Measurements from ENCODE around the gene ERICH3. TPM values are rescaled to one million over a fixed set of nuclear protein-coding genes. Genes with fewer than 3 reads are reported as not detected.

Gene ERICH3, protein sequence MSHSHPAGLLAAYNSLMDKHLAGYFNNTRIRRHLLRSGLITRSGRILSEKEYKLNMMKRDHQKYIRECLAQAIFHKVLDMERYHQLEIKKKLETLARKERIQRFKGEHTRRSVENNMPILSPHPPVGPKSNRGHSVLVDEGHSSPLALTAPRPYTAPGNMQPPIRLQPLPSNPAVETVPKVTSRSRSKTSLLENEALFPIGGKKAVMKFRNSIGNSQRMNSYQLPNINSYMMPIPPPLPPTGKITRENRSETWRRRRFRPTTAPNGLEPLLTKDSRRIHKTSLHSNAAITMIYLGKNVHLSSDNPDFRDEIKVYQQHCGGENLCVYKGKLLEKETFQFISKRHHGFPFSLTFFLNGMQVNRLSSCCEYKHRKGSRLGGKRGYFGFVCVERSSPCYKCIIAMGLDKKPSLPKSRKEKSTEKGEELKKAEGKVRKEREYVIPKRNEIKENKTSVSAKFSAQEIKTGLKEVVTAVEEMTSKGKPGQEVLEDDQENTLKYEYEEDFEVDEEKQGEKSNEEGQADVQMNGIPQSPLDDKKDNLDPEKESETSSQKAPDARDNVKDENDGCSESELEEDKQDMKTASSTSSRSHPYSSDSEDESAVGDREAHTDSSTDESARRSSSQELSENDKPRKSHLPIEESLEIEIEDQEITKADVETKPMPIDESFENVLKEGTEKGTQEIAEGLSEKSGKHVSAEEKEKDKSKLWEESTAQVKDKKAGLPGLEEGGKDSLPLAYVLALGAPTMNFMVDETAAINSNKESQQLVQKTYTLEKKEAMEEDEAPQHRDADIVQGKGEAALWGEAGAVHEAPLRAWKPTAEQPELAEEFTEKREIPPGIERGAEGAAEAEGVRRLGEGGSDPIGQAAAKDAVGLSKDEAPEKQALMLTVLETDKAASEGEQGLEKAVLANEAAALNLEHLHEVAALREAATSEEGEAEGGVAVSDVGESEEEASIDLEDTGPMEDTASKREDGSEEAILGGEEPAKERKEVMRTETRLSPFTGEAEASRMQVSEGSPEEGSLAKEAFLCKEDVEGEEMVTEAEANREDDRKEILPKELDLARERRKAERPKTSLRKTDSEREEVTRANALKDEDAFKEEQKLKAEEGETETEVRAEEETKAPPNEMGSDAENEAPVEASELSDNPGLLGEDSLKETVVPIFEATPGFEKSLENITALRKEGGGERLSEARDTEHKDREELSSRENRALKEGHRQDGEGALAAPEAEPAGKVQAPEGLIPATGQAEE (N-terminal part only)
- under 1 TPM in 1 of 9 donors, not detected in 8; 0.21 TPM for total RNA-seq
- under 1 TPM; 0.03 to 0.08 TPM for polyA plus RNA-seq
- long read RNA-seq, donor 1, result 0 reads
- long read RNA-seq, donor 2, result 0 reads
- long read RNA-seq, donor 3, result 0 reads

DNA sequence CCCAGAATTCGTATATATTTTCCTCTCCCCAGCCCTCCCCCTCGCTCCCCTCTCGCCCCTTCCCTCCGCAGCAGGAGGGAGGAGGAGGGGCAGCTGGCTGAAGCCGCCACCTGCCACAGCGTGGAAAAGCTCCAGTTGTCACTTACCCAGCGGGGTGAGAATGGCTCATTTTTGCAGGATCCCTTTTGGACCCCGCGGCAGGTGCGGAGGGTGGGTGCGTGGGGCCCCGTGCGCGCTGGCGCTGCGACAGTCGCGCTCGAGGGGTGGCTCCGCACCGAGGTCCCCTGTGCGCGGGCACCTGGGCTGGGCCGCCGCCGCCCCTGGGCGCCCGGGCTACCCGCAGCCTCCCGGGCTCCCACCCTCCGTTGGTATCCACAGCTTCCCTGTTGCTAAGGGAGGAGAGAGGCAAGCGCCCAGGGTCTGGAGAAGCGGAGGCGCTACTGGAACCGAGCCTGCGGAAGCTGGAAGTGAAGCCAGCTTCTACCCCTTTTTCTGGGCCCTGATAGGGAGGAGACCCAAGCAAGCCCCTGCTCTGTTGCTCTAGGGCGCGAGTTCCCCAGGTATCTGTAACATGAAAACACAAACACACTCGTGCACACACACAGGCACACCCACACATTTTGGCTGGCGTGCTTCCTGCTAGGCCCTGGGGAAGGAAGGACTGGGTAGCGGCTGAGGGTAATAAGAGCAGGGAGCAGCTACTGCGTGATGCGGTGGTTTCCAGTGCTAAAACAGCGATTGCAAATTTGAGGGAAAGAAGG, at the start of gene ERICH3:
ERICH3 (minus strand) TSS at position 442 of the 761 bp plus-strand sequence; CDS start at position 169, 273 bp downstream.
- ATAC-seq (peak in 2 of 4 donors; percentile 16 to 18), DNase-seq (peak in 1 of 5 donors; percentile 43)
- 3 to 18% (median 8%) methylated on average over 20 to 44 of the region's 44 CpGs for WGBS, 4 donors
- H3K9me3 ChIP-seq, result peaks cover 0 to 12% (median 0%) of the 10 kb centered on the region in 12 donors
- H3K4me3 ChIP-seq, result peak within 1 kb of the TSS in 10 of 12 donors; percentile 17 to 43 (median 37)
- peaks cover 0 to 25% (median 15%) of the 10 kb centered on the region in 9 donors for H3K27me3 ChIP-seq
- no peak within 1 kb of the TSS for H3K27ac ChIP-seq
- TF ChIP-seq, protein P1, sequence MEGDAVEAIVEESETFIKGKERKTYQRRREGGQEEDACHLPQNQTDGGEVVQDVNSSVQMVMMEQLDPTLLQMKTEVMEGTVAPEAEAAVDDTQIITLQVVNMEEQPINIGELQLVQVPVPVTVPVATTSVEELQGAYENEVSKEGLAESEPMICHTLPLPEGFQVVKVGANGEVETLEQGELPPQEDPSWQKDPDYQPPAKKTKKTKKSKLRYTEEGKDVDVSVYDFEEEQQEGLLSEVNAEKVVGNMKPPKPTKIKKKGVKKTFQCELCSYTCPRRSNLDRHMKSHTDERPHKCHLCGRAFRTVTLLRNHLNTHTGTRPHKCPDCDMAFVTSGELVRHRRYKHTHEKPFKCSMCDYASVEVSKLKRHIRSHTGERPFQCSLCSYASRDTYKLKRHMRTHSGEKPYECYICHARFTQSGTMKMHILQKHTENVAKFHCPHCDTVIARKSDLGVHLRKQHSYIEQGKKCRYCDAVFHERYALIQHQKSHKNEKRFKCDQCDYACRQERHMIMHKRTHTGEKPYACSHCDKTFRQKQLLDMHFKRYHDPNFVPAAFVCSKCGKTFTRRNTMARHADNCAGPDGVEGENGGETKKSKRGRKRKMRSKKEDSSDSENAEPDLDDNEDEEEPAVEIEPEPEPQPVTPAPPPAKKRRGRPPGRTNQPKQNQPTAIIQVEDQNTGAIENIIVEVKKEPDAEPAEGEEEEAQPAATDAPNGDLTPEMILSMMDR (IDR thresholded peaks at IDR 0.05), result no peak
- no peak for TF ChIP-seq POLR2A (IDR thresholded peaks at IDR 0.05)
- H3K36me3 ChIP-seq, result no peaks in the 10 kb centered on the region
- peaks cover 0 to 10% (median 0%) of the 10 kb centered on the region in 12 donors for H3K4me1 ChIP-seq
- intact Hi-C loops (cut with DNase I), result no loop called here

GRCh38 chr1:74717626-74718025, 44.0 kb upstream of the ERICH3 start:
- no peak for DNase-seq
- TF ChIP-seq, protein P1 (IDR thresholded peaks at IDR 0.05), result no peak
- TF ChIP-seq POLR2A (IDR thresholded peaks at IDR 0.05), result no peak
- intact Hi-C loops (cut with DNase I), result no loop called here

DNA sequence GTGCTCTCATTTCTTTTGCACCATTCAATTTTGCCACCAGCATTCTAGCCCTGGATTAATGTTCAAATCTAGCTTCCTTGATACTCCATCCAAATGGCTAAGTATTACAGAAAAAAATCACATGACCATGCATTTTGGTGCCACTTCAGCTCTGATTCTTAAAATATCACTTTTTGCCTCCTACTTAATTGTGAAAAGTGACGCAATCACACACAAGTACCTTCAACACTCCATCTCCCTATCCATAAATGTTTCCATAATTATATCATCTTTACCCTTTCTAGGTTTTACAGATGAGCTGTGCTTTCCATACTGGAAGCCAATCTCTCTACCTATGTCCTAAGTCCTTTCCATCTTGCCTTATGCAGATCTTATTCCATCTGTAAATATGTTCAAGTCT, 43.2 kb upstream of the ERICH3 start:
- WGBS, 4 donors, result 95 to 100% (median 99%) methylated on average over 1 of the region's 1 CpG
- Histone ChIP-seq H3K9me3 (no peaks in the 10 kb centered on the region), H3K4me3 (no peak overlapping the region), H3K27ac (no peak overlapping the region), H3K27me3 (no peaks in the 10 kb centered on the region), H3K36me3 (peaks cover 0 to 96% (median 91%) of the 10 kb centered on the region in 9 donors), H3K4me1 (peaks cover 0 to 16% (median 2%) of the 10 kb centered on the region in 12 donors)
- DNase-seq, result no peak
- no peak for ATAC-seq
- intact Hi-C loops (cut with DNase I), result no loop called here
- TF ChIP-seq, protein P1 (IDR thresholded peaks at IDR 0.05), result no peak
- no peak for TF ChIP-seq POLR2A (IDR thresholded peaks at IDR 0.05)

More at GRCh38 chr1:74717626-74718025, 44.0 kb upstream of the ERICH3 start:
- H3K36me3 ChIP-seq, result peaks cover 0 to 97% (median 92%) of the 10 kb centered on the region in 9 donors
- no peak overlapping the region for H3K4me3 ChIP-seq
- H3K4me1 ChIP-seq, result peaks cover 0 to 11% (median 2%) of the 10 kb centered on the region in 12 donors
- no peak for ATAC-seq
- H3K9me3 ChIP-seq, result no peaks in the 10 kb centered on the region
- H3K27ac ChIP-seq, result no peak overlapping the region
- H3K27me3 ChIP-seq, result no peaks in the 10 kb centered on the region
- 79 to 93% (median 88%) methylated on average over 2 of the region's 2 CpGs for WGBS, 4 donors

All from heart left ventricle (tissue), 16 donors.